OCI-LY7 (cell line): ENCODE measurements around the gene COL23A1. TPM values are rescaled to one million over a fixed set of nuclear protein-coding genes. Genes with fewer than 3 reads are reported as not detected.

Experiments used
- BruUV-seq: library from RNA; stranded (reverse); fragments of 400-500 nt; replicated peaks from 2 replicates; lab custom pipeline; 2021; lab: Mats Ljungman, UMichigan
- CTCF ChIA-PET: fragments of 300-600 bp; sonication (Branson Sonifier 250); formaldehyde crosslinking; loops from one replicate; lab custom pipeline; 2022; ENCODE audit warnings: antibody characterized with exemption; ENCODE audit not compliant: unreplicated experiment; lab: Charles Lee
- POLR2A ChIA-PET: fragments of 300-600 bp; sonication (Branson Sonifier 250); formaldehyde crosslinking; loops from one replicate; lab custom pipeline; 2022; ENCODE audit warnings: antibody characterized with exemption; lab: Charles Lee
- DNase-seq: peaks from one replicate; pipeline ENCODE4 v3.0.0-alpha.2; 2015; ENCODE audit warnings: low spot score
- H2AFZ ChIP-seq: fragments of 200-600 bp; sonication (generic), shearing (Covaris generic); 2 replicates; pipeline ENCODE4 v1.6.1; 2014; ENCODE audit warnings: mild to moderate bottlenecking, antibody characterized with exemption, low read length, moderate library complexity
- H3K27ac ChIP-seq: fragments of 200-600 bp; sonication (generic); 2 replicates; pipeline ENCODE4 v1.5.1; 2014; ENCODE audit warnings: mixed run types, low read depth, mild to moderate bottlenecking, moderate library complexity, low read length, inconsistent platforms; ENCODE audit not compliant: poor library complexity, severe bottlenecking
- H3K36me3 ChIP-seq: fragments of 200-600 bp; sonication (generic); 2 replicates; pipeline ENCODE4 v1.6.1; 2014; ENCODE audit warnings: mild to moderate bottlenecking, antibody characterized with exemption, low read length, moderate library complexity, mixed read lengths; ENCODE audit not compliant: insufficient read depth
- H3K4me1 ChIP-seq: fragments of 200-600 bp; sonication (generic); 2 replicates; pipeline ENCODE4 v1.5.1; 2014; ENCODE audit warnings: mild to moderate bottlenecking, low read length; ENCODE audit not compliant: insufficient read depth, poor library complexity, severe bottlenecking
- H3K4me2 ChIP-seq: fragments of 200-600 bp; sonication (generic); 2 replicates; pipeline ENCODE4 v1.6.1; 2014; ENCODE audit warnings: mild to moderate bottlenecking, low read length
- H3K4me3 ChIP-seq: fragments of 200-600 bp; sonication (generic); 2 replicates; pipeline ENCODE4 v1.5.1; 2014; ENCODE audit warnings: mild to moderate bottlenecking, low read depth, low read length; ENCODE audit not compliant: poor library complexity, severe bottlenecking
- H3K79me2 ChIP-seq: fragments of 200-600 bp; sonication (generic); 2 replicates; pipeline ENCODE4 v1.6.1; 2016; ENCODE audit warnings: low read depth, mild to moderate bottlenecking, low read length, moderate library complexity, mixed read lengths; ENCODE audit not compliant: insufficient read depth
- H3K9me2 ChIP-seq: fragments of 200-600 bp; sonication (generic); 2 replicates; pipeline ENCODE4 v1.6.1; 2016; ENCODE audit warnings: mild to moderate bottlenecking, low read length, mixed read lengths; ENCODE audit not compliant: insufficient read depth
- H3K9me3 ChIP-seq: fragments of 200-600 bp; sonication (generic); 2 replicates; pipeline ENCODE4 v1.6.1; 2014; ENCODE audit warnings: mild to moderate bottlenecking, mixed run types, low read length, mixed read lengths
- H4K20me1 ChIP-seq: fragments of 200-600 bp; sonication (generic); 2 replicates; pipeline ENCODE4 v1.6.1; 2014; ENCODE audit warnings: mild to moderate bottlenecking, antibody characterized with exemption, low read length, moderate library complexity, mixed read lengths; ENCODE audit not compliant: insufficient read depth
- EZH2phosphoT487 ChIP-seq: fragments of 200-600 bp; sonication (generic); IDR thresholded peaks from 2 replicates; pipeline ENCODE4 v1.6.1; 2018; ENCODE audit warnings: low read depth, borderline replicate concordance, mild to moderate bottlenecking, mixed run types, antibody characterized with exemption, low read length, moderate library complexity, mixed read lengths
- intact Hi-C: fragments of 100-400 bp; cut with micrococcal nuclease; formaldehyde crosslinking; loops from one replicate; pipeline ENCODE4 v1.10.0; 2022; ENCODE audit not compliant: unreplicated experiment
- total RNA-seq, 2 experiments: library from RNA; depleted of rRNA in 1 of 2; stranded (reverse); fragments of >200 nt in 1 of 2; shearing (Covaris generic) in 1 of 2; gene quantifications; 2 replicates each; pipeline ENCODE4 v1.2.3, GENCODE V29; 2014 to 2022
- TF ChIP-seq, protein P1 (sequence below): fragments of 200-600 bp; sonication (generic); conservative IDR thresholded peaks from 2 replicates; pipeline ENCODE4 v1.5.1; 2014; ENCODE audit warnings: mild to moderate bottlenecking, antibody characterized with exemption, low read length, moderate library complexity, mixed read lengths

Gene COL23A1
- total RNA-seq, 2 experiments from 2014 or later, result 0.53 TPM; not detected in 1

DNA sequence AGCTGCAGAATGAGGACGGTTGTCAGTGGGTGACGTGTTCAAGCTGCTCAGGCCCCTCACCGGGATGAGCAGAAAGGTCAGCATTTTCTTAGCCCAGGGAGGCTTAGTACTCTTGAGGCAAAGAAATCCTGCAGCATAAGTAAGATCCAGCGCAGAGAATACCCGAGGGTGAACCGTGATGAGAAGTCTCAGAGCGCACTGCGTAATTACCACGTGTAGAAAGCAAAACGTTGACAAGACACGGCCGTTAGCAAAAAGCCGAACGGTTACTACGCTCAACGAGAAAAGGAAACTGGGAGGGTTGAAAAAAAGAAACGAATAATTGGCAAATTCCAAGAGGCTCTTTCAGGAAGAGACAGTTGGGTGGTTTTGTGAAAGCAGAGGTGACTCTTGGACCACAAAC is 104.0 kb downstream of the COL23A1 start:
- H3K4me1 ChIP-seq, result no peaks in the 10 kb centered on the region
- no peak for DNase-seq
- TF ChIP-seq EZH2phosphoT487, result no peak
- no peak overlapping the region for H3K4me3 ChIP-seq
- H3K27ac ChIP-seq, result no peak overlapping the region
- ChIA-PET POLR2A (no interaction called here), CTCF (no interaction called here)
- no peaks in the 10 kb centered on the region for H3K9me3 ChIP-seq
- BruUV-seq, result no TSS peak
- no peak overlapping the region for H3K4me2 ChIP-seq
- H3K36me3 ChIP-seq, result no peaks in the 10 kb centered on the region
- no peak overlapping the region for H2AFZ ChIP-seq
- H4K20me1 ChIP-seq, result no peaks in the 10 kb centered on the region
- intact Hi-C loops, result no loop called here
- H3K79me2 ChIP-seq, result no peaks in the 10 kb centered on the region
- no peaks in the 10 kb centered on the region for H3K9me2 ChIP-seq

DNA sequence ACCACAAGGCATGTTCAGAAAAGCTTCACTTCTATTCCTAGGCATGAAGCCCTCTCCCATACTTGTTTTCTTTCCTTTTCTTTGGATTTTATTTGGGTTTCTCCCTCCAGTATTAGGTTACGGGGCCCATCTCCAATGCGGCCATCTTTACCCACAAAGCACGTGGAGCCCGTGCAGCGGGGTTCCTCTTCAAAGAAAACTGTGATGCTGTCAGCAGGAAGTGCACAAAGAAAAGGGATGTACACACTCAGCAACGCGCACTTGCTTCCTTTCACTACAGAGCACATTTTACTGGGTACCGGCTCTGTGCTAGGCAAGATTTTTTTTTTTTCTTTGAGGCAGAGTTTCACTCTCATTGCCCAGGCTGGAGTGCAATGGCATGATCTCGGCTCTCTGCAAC is 106.6 kb downstream of the COL23A1 start:
- Histone ChIP-seq H3K36me3 (no peaks in the 10 kb centered on the region), H3K4me3 (no peak overlapping the region), H3K4me2 (no peak overlapping the region), H2AFZ (no peak overlapping the region), H3K9me3 (no peaks in the 10 kb centered on the region), H3K4me1 (no peaks in the 10 kb centered on the region), H4K20me1 (no peaks in the 10 kb centered on the region), H3K9me2 (no peaks in the 10 kb centered on the region), H3K79me2 (no peaks in the 10 kb centered on the region), H3K27ac (no peak overlapping the region)
- TF ChIP-seq, protein P1, sequence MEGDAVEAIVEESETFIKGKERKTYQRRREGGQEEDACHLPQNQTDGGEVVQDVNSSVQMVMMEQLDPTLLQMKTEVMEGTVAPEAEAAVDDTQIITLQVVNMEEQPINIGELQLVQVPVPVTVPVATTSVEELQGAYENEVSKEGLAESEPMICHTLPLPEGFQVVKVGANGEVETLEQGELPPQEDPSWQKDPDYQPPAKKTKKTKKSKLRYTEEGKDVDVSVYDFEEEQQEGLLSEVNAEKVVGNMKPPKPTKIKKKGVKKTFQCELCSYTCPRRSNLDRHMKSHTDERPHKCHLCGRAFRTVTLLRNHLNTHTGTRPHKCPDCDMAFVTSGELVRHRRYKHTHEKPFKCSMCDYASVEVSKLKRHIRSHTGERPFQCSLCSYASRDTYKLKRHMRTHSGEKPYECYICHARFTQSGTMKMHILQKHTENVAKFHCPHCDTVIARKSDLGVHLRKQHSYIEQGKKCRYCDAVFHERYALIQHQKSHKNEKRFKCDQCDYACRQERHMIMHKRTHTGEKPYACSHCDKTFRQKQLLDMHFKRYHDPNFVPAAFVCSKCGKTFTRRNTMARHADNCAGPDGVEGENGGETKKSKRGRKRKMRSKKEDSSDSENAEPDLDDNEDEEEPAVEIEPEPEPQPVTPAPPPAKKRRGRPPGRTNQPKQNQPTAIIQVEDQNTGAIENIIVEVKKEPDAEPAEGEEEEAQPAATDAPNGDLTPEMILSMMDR, result no peak
- TF ChIP-seq EZH2phosphoT487, result no peak
- intact Hi-C loops, result no loop called here
- DNase-seq, result peak; percentile 19
- POLR2A ChIA-PET, result no interaction called here
- CTCF ChIA-PET, result no interaction called here
- BruUV-seq, result no TSS peak

DNA sequence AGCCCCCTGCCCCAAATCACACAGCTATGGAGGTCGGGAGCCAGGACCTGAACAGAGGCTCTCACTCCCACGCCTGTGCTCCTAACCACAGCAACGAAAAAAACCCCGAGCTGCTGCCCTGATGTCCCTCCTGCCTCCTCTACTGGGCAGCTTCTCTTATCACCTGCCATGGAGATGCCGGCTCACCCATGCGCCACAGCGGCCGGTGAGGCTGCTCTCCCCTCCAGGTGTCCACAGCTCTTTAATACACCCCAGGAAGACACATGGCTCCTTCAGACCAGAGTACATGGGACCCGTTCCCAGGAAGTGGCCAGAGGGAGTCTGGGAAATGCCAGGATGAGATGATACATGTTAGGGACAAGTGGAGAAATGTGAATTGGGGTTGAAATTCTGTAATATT is 110.9 kb downstream of the COL23A1 start:
- Histone ChIP-seq H3K4me3 (no peak overlapping the region), H3K4me1 (no peaks in the 10 kb centered on the region), H3K9me3 (no peaks in the 10 kb centered on the region), H3K9me2 (no peaks in the 10 kb centered on the region), H3K79me2 (no peaks in the 10 kb centered on the region), H3K27ac (no peak overlapping the region), H3K4me2 (no peak overlapping the region), H2AFZ (no peak overlapping the region), H3K36me3 (no peaks in the 10 kb centered on the region), H4K20me1 (no peaks in the 10 kb centered on the region)
- ChIA-PET CTCF (no interaction called here), POLR2A (no interaction called here)
- BruUV-seq, result no TSS peak
- intact Hi-C loops, result no loop called here
- DNase-seq, result no peak
- no peak for TF ChIP-seq EZH2phosphoT487
- TF ChIP-seq, protein P1, result no peak
